ENCODE results near the gene TJAP1.
A peak's percentile ranks its signal among the peaks of the same experiment; 100 is the strongest.

TJAP1 gene

GRCh38 chr6:43506171-43506570 lies 28.8 kb downstream of the TJAP1 start:
- no peaks in the 10 kb centered on the region for H3K4me1 ChIP-seq
- H3K9me3 ChIP-seq, result no peaks in the 10 kb centered on the region
- peaks cover 12% of the 10 kb centered on the region for H3K36me3 ChIP-seq
- H3K27me3 ChIP-seq, result no peaks in the 10 kb centered on the region
- DNase-seq, result no peak
- TF ChIP-seq, protein P1, sequence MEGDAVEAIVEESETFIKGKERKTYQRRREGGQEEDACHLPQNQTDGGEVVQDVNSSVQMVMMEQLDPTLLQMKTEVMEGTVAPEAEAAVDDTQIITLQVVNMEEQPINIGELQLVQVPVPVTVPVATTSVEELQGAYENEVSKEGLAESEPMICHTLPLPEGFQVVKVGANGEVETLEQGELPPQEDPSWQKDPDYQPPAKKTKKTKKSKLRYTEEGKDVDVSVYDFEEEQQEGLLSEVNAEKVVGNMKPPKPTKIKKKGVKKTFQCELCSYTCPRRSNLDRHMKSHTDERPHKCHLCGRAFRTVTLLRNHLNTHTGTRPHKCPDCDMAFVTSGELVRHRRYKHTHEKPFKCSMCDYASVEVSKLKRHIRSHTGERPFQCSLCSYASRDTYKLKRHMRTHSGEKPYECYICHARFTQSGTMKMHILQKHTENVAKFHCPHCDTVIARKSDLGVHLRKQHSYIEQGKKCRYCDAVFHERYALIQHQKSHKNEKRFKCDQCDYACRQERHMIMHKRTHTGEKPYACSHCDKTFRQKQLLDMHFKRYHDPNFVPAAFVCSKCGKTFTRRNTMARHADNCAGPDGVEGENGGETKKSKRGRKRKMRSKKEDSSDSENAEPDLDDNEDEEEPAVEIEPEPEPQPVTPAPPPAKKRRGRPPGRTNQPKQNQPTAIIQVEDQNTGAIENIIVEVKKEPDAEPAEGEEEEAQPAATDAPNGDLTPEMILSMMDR (IDR thresholded peaks at IDR 0.05; ENCODE audit: low read depth, low read length), result no peak
- no peak overlapping the region for H3K4me3 ChIP-seq (ENCODE audit: low read depth, low read length)

DNA sequence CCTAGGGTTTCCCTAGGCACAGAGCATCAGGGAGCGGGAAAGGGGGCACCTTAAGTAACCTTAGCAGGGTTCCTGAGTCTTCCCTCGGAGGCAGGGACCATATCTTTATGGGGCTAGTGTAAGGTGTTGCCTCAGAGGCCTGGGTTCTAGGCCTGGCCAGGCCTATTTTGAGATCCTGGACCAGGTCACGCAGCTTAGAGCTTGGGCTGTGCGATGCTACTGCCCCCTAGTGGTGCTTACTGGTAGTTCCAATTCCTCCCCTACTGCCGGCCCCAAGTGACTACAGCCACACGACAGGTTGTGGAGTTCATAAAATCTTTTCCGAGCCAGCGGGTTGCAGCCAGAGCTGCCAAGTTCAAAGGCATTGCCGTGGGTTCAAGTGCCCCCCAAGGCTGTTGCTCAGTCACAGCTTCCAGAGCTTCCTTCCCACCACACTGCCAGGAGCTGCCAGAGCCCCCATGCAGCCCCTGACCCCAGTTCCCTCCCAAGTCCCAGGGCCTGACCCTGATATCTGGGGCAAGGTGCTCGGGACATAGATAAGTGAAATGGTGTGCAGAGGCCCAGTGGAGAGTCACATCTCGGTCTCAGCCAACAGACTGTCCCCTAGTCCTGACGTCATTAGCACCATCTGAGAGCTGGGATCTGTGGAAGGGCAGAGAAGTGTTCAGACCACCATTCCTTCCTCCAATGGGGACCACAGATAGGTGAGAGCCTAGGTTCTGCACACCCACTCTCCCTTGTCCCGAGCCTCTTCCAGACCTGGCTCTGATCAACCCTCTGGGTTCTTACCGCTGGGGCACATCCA lies 29.5 kb downstream of the TJAP1 start:
- Histone ChIP-seq H3K36me3 (peaks cover 12% of the 10 kb centered on the region), H3K27me3 (no peaks in the 10 kb centered on the region), H3K4me3 (ENCODE audit: low read depth, low read length) (no peak overlapping the region), H3K4me1 (no peaks in the 10 kb centered on the region), H3K9me3 (no peaks in the 10 kb centered on the region)
- TF ChIP-seq, protein P1 (IDR thresholded peaks at IDR 0.05; ENCODE audit: low read depth, low read length), result peak; percentile 95
- DNase-seq, result peak; percentile 79

- Histone ChIP-seq H3K36me3 (peaks cover 10% of the 10 kb centered on the region), H3K4me3 (ENCODE audit: low read depth, low read length) (no peak overlapping the region), H3K4me1 (no peaks in the 10 kb centered on the region), H3K27me3 (no peaks in the 10 kb centered on the region), H3K9me3 (no peaks in the 10 kb centered on the region)
- TF ChIP-seq, protein P1 (IDR thresholded peaks at IDR 0.05; ENCODE audit: low read depth, low read length), result no peak
- DNase-seq, result no peak
These were observed 31.2 kb downstream of the TJAP1 start for GRCh38 chr6:43508481-43509141.

GRCh38 chr6:43509142-43509983 lies 32.0 kb downstream of the TJAP1 start:
- peak overlapping the region; percentile 54 for H3K4me3 ChIP-seq (ENCODE audit: low read depth, low read length)
- TF ChIP-seq, protein P1 (IDR thresholded peaks at IDR 0.05; ENCODE audit: low read depth, low read length), result no peak
- H3K27me3 ChIP-seq, result no peaks in the 10 kb centered on the region
- no peak for DNase-seq
- peaks cover 9% of the 10 kb centered on the region for H3K36me3 ChIP-seq
- H3K9me3 ChIP-seq, result no peaks in the 10 kb centered on the region
- H3K4me1 ChIP-seq, result no peaks in the 10 kb centered on the region

DNA sequence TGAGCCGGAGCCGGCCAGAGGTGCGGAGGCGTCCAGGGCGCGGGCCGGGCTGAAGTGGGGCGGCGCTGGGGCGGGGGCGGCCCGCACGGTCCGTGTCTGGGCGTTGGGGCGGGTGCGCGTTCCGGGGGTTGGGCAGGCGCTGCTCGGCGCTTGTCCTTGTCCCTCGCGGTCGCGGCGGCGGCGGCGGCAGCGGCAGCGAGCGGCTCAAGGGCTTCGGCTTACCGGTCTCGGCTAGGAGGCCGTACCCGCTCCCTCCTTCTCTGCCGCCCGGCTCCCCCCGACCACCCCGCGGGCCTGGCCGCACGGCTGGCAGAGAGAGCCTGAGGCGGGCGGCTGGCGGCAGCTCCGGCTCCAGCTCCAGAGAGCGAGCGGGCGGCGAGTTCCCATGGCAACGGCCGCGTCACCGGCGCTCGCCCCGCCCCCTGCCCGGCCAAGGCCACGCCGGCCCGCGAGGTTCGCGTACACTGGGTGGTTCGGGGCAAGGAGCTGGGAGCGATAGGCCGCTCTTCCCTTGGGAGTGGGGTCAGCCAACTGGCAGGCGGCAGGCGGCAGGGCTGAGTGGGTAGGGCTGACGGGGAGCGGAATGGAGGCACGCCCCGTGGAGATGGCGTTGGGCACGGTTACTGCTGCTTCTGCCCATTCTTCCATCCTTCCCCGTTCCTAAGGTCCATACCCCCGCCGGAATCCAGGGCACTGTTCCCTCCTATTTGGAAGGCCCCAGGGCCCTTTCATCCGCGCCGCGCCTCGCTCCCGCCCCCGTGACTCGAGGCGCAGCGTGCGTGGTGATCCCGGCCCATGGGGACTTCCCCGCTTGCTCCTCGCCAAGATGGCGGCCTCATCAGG lies 32.8 kb downstream of the TJAP1 start, which contains the start of gene LRRC73:
TSS of gene LRRC73 (minus strand) at position 363 of the 843 bp plus-strand sequence. CDS start 561 bp downstream, outside the sequence.
- no peaks in the 10 kb centered on the region for H3K27me3 ChIP-seq
- no peaks in the 10 kb centered on the region for H3K4me1 ChIP-seq
- DNase-seq, result peak; percentile 96
- peak within 1 kb of the TSS; percentile 54 for H3K4me3 ChIP-seq (ENCODE audit: low read depth, low read length)
- no peaks in the 10 kb centered on the region for H3K9me3 ChIP-seq
- peaks cover 8% of the 10 kb centered on the region for H3K36me3 ChIP-seq
- TF ChIP-seq, protein P1 (IDR thresholded peaks at IDR 0.05; ENCODE audit: low read depth, low read length), result no peak
